Esophagus (tissue), 2 donors: ENCODE measurements around the gene BARHL1. TPM values are rescaled to one million over a fixed set of nuclear protein-coding genes. Genes with fewer than 3 reads are reported as not detected.

Experiments
- H3K27ac ChIP-seq, 2 donors: one replicate each; pipeline ENCODE4 v1.5.1; 2013; ENCODE audit warnings: low read depth in 2 of 2, mild to moderate bottlenecking in 2 of 2, inconsistent platforms in 1 of 2, low read length in 1 of 2, moderate library complexity in 1 of 2
- H3K27me3 ChIP-seq, 2 donors: one replicate each; pipeline ENCODE4 v1.6.1; 2013; ENCODE audit warnings: low read length in 2 of 2, control low read depth in 1 of 2, mild to moderate bottlenecking in 1 of 2; ENCODE audit not compliant: insufficient read depth in 2 of 2, control insufficient read depth in 1 of 2
- H3K36me3 ChIP-seq, 2 donors: one replicate each; pipeline ENCODE4 v1.6.1; 2013; ENCODE audit warnings: low read length in 1 of 2; ENCODE audit not compliant: control insufficient read depth in 2 of 2, insufficient read depth in 2 of 2
- H3K4me1 ChIP-seq, 2 donors: one replicate each; pipeline ENCODE4 v1.6.1; 2013; ENCODE audit warnings: low read length in 1 of 2; ENCODE audit not compliant: control insufficient read depth in 2 of 2, insufficient read depth in 2 of 2
- H3K4me3 ChIP-seq, 2 donors: one replicate each; pipeline ENCODE4 v1.5.1; 2013; ENCODE audit warnings: low read length in 2 of 2, mild to moderate bottlenecking in 2 of 2, low read depth in 1 of 2, moderate library complexity in 1 of 2
- H3K9me3 ChIP-seq, 2 donors: one replicate each; pipeline ENCODE4 v1.6.1; 2013; ENCODE audit warnings: mild to moderate bottlenecking in 2 of 2, low read depth in 1 of 2, low read length in 1 of 2, moderate library complexity in 1 of 2; ENCODE audit not compliant: control insufficient read depth in 2 of 2, insufficient read depth in 1 of 2
- WGBS, 2 donors: extraction: QIAGEN DNeasy Blood & Tissue Kit; methylation state at CpG; one replicate each; pipeline ENCODE4 v1.1.7; 2013; 5-methylcytosine and 5-hydroxymethylcytosine counted together
- polyA plus RNA-seq, 2 donors: library from polyadenylated mRNA; stranded (reverse); fragments of 200-250 nt; gene quantifications; one replicate each; pipeline ENCODE4 v1.2.3, GENCODE V29; 2013
- donor health status: healthy with polysubstance abuse.
- donor health status: Bipolar disorder and iron deficiency.

The BARHL1 gene
- polyA plus RNA-seq, 2 donors: not detected

- Histone ChIP-seq H3K4me1 (no peaks in the 10 kb centered on the region), H3K4me3 (no peak overlapping the region), H3K27me3 (no peaks in the 10 kb centered on the region), H3K36me3 (peaks cover 11 to 51% of the 10 kb centered on the region in 2 donors), H3K9me3 (no peaks in the 10 kb centered on the region), H3K27ac (no peak overlapping the region)
- 78 to 81% methylated on average over 3 of the region's 3 CpGs for WGBS, 2 donors
These were observed 19.8 kb downstream of the BARHL1 start for GRCh38 chr9:132602207-132602606.

- no peaks in the 10 kb centered on the region for H3K9me3 ChIP-seq
- 92 to 94% methylated on average over 6 of the region's 6 CpGs for WGBS, 2 donors
- H3K27me3 ChIP-seq: no peaks in the 10 kb centered on the region
- H3K27ac ChIP-seq: no peak overlapping the region
- peaks cover 15 to 40% of the 10 kb centered on the region in 2 donors for H3K36me3 ChIP-seq
- H3K4me3 ChIP-seq: no peak overlapping the region
- no peaks in the 10 kb centered on the region for H3K4me1 ChIP-seq
These were observed 23.0 kb downstream of the BARHL1 start for GRCh38 chr9:132605387-132605786.

- H3K4me1 ChIP-seq: no peaks in the 10 kb centered on the region
- no peaks in the 10 kb centered on the region for H3K27me3 ChIP-seq
- WGBS, 2 donors: 79 to 86% methylated on average over 6 of the region's 6 CpGs
- H3K36me3 ChIP-seq: peaks cover 18 to 37% of the 10 kb centered on the region in 2 donors
- H3K9me3 ChIP-seq: no peaks in the 10 kb centered on the region
- no peak overlapping the region for H3K4me3 ChIP-seq
- H3K27ac ChIP-seq: no peak overlapping the region
These were observed 23.7 kb downstream of the BARHL1 start for GRCh38 chr9:132606066-132606465.

- H3K4me1 ChIP-seq: no peaks in the 10 kb centered on the region
- H3K27ac ChIP-seq: no peak overlapping the region
- H3K27me3 ChIP-seq: no peaks in the 10 kb centered on the region
- H3K4me3 ChIP-seq: no peak overlapping the region
- 87 to 93% methylated on average over 9 of the region's 9 CpGs for WGBS, 2 donors
- no peaks in the 10 kb centered on the region for H3K9me3 ChIP-seq
- peaks cover 20 to 34% of the 10 kb centered on the region in 2 donors for H3K36me3 ChIP-seq
These were observed 26.8 kb downstream of the BARHL1 start for GRCh38 chr9:132609184-132609583.

GRCh38 chr9:132609829-132610228 lies 27.4 kb downstream of the BARHL1 start:
- Histone ChIP-seq H3K27ac (no peak overlapping the region), H3K4me3 (no peak overlapping the region), H3K9me3 (no peaks in the 10 kb centered on the region), H3K27me3 (no peaks in the 10 kb centered on the region), H3K36me3 (peaks cover 20 to 27% of the 10 kb centered on the region in 2 donors), H3K4me1 (no peaks in the 10 kb centered on the region)
- WGBS, 2 donors: 80 to 86% methylated on average over 7 of the region's 7 CpGs

- Histone ChIP-seq H3K4me1 (no peaks in the 10 kb centered on the region), H3K9me3 (no peaks in the 10 kb centered on the region), H3K4me3 (no peak overlapping the region), H3K27ac (no peak overlapping the region), H3K27me3 (no peaks in the 10 kb centered on the region), H3K36me3 (peaks cover 20 to 27% of the 10 kb centered on the region in 2 donors)
- 89 to 93% methylated on average over 12 of the region's 12 CpGs for WGBS, 2 donors
These were observed 28.3 kb downstream of the BARHL1 start for GRCh38 chr9:132610661-132611060.

- no peak overlapping the region for H3K27ac ChIP-seq
- 79 to 82% methylated on average over 6 of the region's 6 CpGs for WGBS, 2 donors
- H3K27me3 ChIP-seq: no peaks in the 10 kb centered on the region
- no peaks in the 10 kb centered on the region for H3K4me1 ChIP-seq
- H3K36me3 ChIP-seq: peaks cover 13 to 26% of the 10 kb centered on the region in 2 donors
- no peak overlapping the region for H3K4me3 ChIP-seq
- no peaks in the 10 kb centered on the region for H3K9me3 ChIP-seq
These were observed 31.9 kb downstream of the BARHL1 start for GRCh38 chr9:132614324-132614723.

GRCh38 chr9:132615774-132616173 lies 33.4 kb downstream of the BARHL1 start:
- H3K4me1 ChIP-seq: no peaks in the 10 kb centered on the region
- no peaks in the 10 kb centered on the region for H3K27me3 ChIP-seq
- H3K27ac ChIP-seq: no peak overlapping the region
- no peaks in the 10 kb centered on the region for H3K9me3 ChIP-seq
- H3K4me3 ChIP-seq: no peak overlapping the region
- 88 to 93% methylated on average over 2 of the region's 2 CpGs for WGBS, 2 donors
- peaks cover 8 to 24% of the 10 kb centered on the region in 2 donors for H3K36me3 ChIP-seq

- Histone ChIP-seq H3K36me3 (peaks cover 4 to 18% of the 10 kb centered on the region in 2 donors), H3K27ac (no peak overlapping the region), H3K4me1 (no peaks in the 10 kb centered on the region), H3K9me3 (no peaks in the 10 kb centered on the region), H3K4me3 (no peak overlapping the region), H3K27me3 (no peaks in the 10 kb centered on the region)
- WGBS, 2 donors: 94 to 95% methylated on average over 5 of the region's 5 CpGs
These were observed 34.3 kb downstream of the BARHL1 start for GRCh38 chr9:132616725-132617124.

- 76 to 77% methylated on average over 5 of the region's 5 CpGs for whole genome bisulfite sequencing, 2 donors
- Histone ChIP-seq H3K4me3 (no peak overlapping the region), H3K9me3 (no peaks in the 10 kb centered on the region), H3K36me3 (peaks cover 15 to 17% of the 10 kb centered on the region in 2 donors), H3K27ac (no peak overlapping the region), H3K4me1 (no peaks in the 10 kb centered on the region), H3K27me3 (no peaks in the 10 kb centered on the region)
These were observed 39.8 kb downstream of the BARHL1 start for GRCh38 chr9:132622159-132622558.
